Upper lobe of left lung (tissue), 4 donors: ENCODE results near the gene ZNF629.

Source experiments
- EP300 ChIP-seq, 4 donors: sonication (generic); formaldehyde crosslinking; IDR thresholded peaks; one replicate each; pipeline ENCODE4 v1.5.1; 2017; ENCODE audit warnings: antibody characterized with exemption in 4 of 4, control low read depth in 2 of 4
- TF ChIP-seq, protein P1 (sequence below), 6 experiments: fragments of 450-650 bp in 4 of 6; fragments of 200-600 bp in 2 of 6; sonication (generic) in 2 of 6; IDR thresholded peaks; one replicate each; pipeline ENCODE4 v1.5.1; 2016 to 2019; ENCODE audit warnings: antibody characterized with exemption in 6 of 6

DNA sequence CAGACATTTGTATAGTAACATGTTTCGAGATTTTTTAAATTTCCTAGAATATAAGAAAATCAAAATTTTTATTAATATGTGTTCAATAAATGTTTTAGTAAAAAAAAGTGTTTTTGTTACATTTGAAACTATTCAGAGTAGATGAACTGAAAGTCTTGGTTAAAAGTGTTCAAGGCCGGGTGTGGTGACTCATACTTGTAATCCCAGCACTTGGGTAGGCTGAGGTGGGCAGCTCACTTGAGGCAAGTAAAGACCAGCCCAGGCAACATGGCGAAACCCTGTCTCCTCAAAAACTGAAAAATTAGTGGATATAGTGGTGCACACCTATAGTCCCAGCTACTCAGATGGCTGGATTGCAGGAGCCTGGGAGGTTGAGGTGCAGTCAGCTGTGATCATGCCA, 55.6 kb downstream of the ZNF629 start:
- TF ChIP-seq, protein P1, sequence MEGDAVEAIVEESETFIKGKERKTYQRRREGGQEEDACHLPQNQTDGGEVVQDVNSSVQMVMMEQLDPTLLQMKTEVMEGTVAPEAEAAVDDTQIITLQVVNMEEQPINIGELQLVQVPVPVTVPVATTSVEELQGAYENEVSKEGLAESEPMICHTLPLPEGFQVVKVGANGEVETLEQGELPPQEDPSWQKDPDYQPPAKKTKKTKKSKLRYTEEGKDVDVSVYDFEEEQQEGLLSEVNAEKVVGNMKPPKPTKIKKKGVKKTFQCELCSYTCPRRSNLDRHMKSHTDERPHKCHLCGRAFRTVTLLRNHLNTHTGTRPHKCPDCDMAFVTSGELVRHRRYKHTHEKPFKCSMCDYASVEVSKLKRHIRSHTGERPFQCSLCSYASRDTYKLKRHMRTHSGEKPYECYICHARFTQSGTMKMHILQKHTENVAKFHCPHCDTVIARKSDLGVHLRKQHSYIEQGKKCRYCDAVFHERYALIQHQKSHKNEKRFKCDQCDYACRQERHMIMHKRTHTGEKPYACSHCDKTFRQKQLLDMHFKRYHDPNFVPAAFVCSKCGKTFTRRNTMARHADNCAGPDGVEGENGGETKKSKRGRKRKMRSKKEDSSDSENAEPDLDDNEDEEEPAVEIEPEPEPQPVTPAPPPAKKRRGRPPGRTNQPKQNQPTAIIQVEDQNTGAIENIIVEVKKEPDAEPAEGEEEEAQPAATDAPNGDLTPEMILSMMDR (IDR thresholded peaks at IDR 0.05), result no peak
- TF ChIP-seq EP300 (IDR thresholded peaks at IDR 0.05), result no peak
